ENCODE data around the gene B9D1. TPM values are rescaled to one million over a fixed set of nuclear protein-coding genes. Genes with fewer than 3 reads are reported as not detected.

Gene B9D1
- total and polyA plus RNA-seq, 2 experiments from 2014 or later = 35.2 to 63.5 TPM

DNA sequence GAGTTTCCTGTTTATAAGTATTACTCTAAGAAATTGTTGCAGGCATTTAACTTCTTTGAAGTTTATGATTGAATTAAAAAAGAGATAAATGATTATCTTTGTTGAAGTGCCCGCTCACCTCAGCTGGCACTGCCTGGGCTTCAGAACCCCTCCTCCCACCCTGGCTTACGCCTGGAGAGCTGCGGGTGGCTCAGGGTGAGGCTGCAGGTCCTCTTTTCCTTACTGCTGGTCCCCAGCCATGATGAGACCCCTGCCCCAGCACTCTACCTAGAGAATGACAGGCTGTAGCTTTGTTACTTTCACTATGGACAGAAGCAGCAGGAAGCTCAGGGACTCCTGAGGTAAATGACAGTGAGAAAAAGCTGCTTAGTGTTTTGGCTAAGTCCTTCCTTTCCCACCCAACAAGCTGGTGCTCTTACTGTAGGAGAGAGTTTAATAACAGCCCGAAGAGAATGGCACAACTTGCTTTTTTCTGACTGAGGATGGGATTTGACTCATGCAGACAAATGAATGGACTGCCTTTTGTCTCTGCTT is 63.2 kb downstream of the B9D1 start:
- Mint-ChIP-seq H3K4me1 (peaks cover 17% of the 10 kb centered on the region), H3K27ac (no peak overlapping the region), H3K9me3 (no peaks in the 10 kb centered on the region), H3K36me3 (ENCODE audit: low read depth) (no peaks in the 10 kb centered on the region; the same call in 1 of the 3 replicates), H3K4me3 (no peak overlapping the region), H3K27me3 (ENCODE audit: insufficient read depth, low read depth, poor library complexity) (peaks cover 10% of the 10 kb centered on the region)
- H3K36me3 ChIP-seq (ENCODE audit: insufficient read depth) = no peaks in the 10 kb centered on the region
- no peaks in the 10 kb centered on the region for H3K27me3 ChIP-seq (ENCODE audit: insufficient read depth)
- no peak overlapping the region for H2AFZ ChIP-seq
- H3K4me2 ChIP-seq = no peak overlapping the region
- TF ChIP-seq POLR2AphosphoS5 (IDR thresholded peaks at IDR 0.05; ENCODE audit: low read depth) = no peak
- TF ChIP-seq NANOG (IDR thresholded peaks at IDR 0.05; ENCODE audit: borderline replicate concordance) = no peak
- no peak for TF ChIP-seq EZH2 (IDR thresholded peaks at IDR 0.05; ENCODE audit: low read depth, unreplicated experiment)
- TF ChIP-seq, protein P1, sequence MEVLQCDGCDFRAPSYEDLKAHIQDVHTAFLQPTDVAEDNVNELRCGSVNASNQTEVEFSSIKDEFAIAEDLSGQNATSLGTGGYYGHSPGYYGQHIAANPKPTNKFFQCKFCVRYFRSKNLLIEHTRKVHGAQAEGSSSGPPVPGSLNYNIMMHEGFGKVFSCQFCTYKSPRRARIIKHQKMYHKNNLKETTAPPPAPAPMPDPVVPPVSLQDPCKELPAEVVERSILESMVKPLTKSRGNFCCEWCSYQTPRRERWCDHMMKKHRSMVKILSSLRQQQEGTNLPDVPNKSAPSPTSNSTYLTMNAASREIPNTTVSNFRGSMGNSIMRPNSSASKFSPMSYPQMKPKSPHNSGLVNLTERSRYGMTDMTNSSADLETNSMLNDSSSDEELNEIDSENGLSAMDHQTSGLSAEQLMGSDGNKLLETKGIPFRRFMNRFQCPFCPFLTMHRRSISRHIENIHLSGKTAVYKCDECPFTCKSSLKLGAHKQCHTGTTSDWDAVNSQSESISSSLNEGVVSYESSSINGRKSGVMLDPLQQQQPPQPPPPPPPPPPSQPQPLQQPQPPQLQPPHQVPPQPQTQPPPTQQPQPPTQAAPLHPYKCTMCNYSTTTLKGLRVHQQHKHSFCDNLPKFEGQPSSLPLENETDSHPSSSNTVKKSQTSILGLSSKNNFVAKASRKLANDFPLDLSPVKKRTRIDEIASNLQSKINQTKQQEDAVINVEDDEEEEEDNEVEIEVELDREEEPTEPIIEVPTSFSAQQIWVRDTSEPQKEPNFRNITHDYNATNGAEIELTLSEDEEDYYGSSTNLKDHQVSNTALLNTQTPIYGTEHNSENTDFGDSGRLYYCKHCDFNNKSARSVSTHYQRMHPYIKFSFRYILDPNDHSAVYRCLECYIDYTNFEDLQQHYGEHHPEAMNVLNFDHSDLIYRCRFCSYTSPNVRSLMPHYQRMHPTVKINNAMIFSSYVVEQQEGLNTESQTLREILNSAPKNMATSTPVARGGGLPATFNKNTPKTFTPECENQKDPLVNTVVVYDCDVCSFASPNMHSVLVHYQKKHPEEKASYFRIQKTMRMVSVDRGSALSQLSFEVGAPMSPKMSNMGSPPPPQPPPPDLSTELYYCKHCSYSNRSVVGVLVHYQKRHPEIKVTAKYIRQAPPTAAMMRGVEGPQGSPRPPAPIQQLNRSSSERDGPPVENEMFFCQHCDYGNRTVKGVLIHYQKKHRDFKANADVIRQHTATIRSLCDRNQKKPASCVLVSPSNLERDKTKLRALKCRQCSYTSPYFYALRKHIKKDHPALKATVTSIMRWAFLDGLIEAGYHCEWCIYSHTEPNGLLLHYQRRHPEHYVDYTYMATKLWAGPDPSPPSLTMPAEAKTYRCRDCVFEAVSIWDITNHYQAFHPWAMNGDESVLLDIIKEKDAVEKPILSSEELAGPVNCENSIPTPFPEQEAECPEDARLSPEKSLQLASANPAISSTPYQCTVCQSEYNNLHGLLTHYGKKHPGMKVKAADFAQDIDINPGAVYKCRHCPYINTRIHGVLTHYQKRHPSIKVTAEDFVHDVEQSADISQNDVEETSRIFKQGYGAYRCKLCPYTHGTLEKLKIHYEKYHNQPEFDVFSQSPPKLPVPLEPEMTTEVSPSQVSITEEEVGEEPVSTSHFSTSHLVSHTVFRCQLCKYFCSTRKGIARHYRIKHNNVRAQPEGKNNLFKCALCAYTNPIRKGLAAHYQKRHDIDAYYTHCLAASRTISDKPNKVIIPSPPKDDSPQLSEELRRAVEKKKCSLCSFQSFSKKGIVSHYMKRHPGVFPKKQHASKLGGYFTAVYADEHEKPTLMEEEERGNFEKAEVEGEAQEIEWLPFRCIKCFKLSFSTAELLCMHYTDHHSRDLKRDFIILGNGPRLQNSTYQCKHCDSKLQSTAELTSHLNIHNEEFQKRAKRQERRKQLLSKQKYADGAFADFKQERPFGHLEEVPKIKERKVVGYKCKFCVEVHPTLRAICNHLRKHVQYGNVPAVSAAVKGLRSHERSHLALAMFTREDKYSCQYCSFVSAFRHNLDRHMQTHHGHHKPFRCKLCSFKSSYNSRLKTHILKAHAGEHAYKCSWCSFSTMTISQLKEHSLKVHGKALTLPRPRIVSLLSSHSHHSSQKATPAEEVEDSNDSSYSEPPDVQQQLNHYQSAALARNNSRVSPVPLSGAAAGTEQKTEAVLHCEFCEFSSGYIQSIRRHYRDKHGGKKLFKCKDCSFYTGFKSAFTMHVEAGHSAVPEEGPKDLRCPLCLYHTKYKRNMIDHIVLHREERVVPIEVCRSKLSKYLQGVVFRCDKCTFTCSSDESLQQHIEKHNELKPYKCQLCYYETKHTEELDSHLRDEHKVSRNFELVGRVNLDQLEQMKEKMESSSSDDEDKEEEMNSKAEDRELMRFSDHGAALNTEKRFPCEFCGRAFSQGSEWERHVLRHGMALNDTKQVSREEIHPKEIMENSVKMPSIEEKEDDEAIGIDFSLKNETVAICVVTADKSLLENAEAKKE (CRISPR knock-in tag; IDR thresholded peaks at IDR 0.05) = no peak
- TF ChIP-seq, protein P2, sequence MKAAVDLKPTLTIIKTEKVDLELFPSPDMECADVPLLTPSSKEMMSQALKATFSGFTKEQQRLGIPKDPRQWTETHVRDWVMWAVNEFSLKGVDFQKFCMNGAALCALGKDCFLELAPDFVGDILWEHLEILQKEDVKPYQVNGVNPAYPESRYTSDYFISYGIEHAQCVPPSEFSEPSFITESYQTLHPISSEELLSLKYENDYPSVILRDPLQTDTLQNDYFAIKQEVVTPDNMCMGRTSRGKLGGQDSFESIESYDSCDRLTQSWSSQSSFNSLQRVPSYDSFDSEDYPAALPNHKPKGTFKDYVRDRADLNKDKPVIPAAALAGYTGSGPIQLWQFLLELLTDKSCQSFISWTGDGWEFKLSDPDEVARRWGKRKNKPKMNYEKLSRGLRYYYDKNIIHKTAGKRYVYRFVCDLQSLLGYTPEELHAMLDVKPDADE (IDR thresholded peaks at IDR 0.05) = no peak
- TF ChIP-seq EZH2phosphoT487 (IDR thresholded peaks at IDR 0.05; ENCODE audit: unreplicated experiment) = no peak
- no peak for TF ChIP-seq JUNB (IDR thresholded peaks at IDR 0.05; ENCODE audit: unreplicated experiment)
- TF ChIP-seq ZNF331 (CRISPR knock-in tag; IDR thresholded peaks at IDR 0.05; ENCODE audit: low read depth) = no peak
- TF ChIP-seq CREB1 (CRISPR knock-in tag; IDR thresholded peaks at IDR 0.05; ENCODE audit: low read depth) = no peak
- no peaks in the 10 kb centered on the region; the same call in 1 of the 2 replicates for H3K4me1 ChIP-seq (ENCODE audit: insufficient read depth)
- DNase-seq (ENCODE audit: low spot score) (no peak), ATAC-seq (no peak)
- H3K79me2 ChIP-seq (replicated peaks; ENCODE audit: insufficient read depth) = peaks cover 18% of the 10 kb centered on the region
- no peak overlapping the region for H3K4me3 ChIP-seq
- 0 out of 2 replicates have a peak overlapping the region, but pooled peaks have one; percentile 26 for H3K27ac ChIP-seq (ENCODE audit: low read depth)
- peaks cover 17% of the 10 kb centered on the region for H4K20me1 ChIP-seq (replicated peaks; ENCODE audit: insufficient read depth)
- no peaks in the 10 kb centered on the region for H3K9me2 ChIP-seq (ENCODE audit: insufficient read depth)
- H3F3A ChIP-seq (replicated peaks; ENCODE audit: low read depth) = no peaks in the 10 kb centered on the region
